GM19035 (cell line): ENCODE measurements around the gene VKORC1L1.
"Not testable (repeated sequence)": the region's sequence is repeated elsewhere in the genome, so short reads cannot be mapped to it uniquely, and the experiment has no call there.

Source experiments
- ATAC-seq: cut with Tn5 transposase; IDR thresholded peaks from one replicate; pipeline ENCODE4 v1.9.1; 2021; ENCODE audit not compliant: unreplicated experiment

Gene VKORC1L1

GRCh38 chr7:65872776-65873581 is at the start of gene VKORC1L1:
Gene VKORC1L1, plus strand, starts transcription at chr7:65873074. Its CDS starts 298 bp downstream, at chr7:65873372.
- ATAC-seq: peak; percentile 87

GRCh38 chr7:65827366-65827765 is 45.5 kb upstream of the VKORC1L1 start:
- ATAC-seq: no peak

GRCh38 chr7:65832281-65832680 is 40.6 kb upstream of the VKORC1L1 start:
- no peak for ATAC-seq

GRCh38 chr7:65836684-65837083 is 36.2 kb upstream of the VKORC1L1 start:
- ATAC-seq: not testable (repeated sequence)

GRCh38 chr7:65837541-65837956 is 35.3 kb upstream of the VKORC1L1 start:
- ATAC-seq: not testable (repeated sequence)

- no peak for ATAC-seq
Observed at GRCh38 chr7:65839846-65840245, 33.0 kb upstream of the VKORC1L1 start.

- no peak for ATAC-seq
Observed at GRCh38 chr7:65840446-65840845, 32.4 kb upstream of the VKORC1L1 start.

- ATAC-seq: not testable (repeated sequence)
Observed at GRCh38 chr7:65843616-65844015, 29.3 kb upstream of the VKORC1L1 start.

GRCh38 chr7:65846008-65846570 is 26.8 kb upstream of the VKORC1L1 start:
- no peak for ATAC-seq

GRCh38 chr7:65853426-65853825 is 19.4 kb upstream of the VKORC1L1 start:
- ATAC-seq: not testable (repeated sequence)

- ATAC-seq: not testable (repeated sequence)
Observed at GRCh38 chr7:65853892-65854291, 19.0 kb upstream of the VKORC1L1 start.

- ATAC-seq: not testable (repeated sequence)
Observed at GRCh38 chr7:65857321-65857894, 15.5 kb upstream of the VKORC1L1 start.

- not testable (repeated sequence) for ATAC-seq
Observed at GRCh38 chr7:65858660-65859059, 14.2 kb upstream of the VKORC1L1 start.

- ATAC-seq: not testable (repeated sequence)
Observed at GRCh38 chr7:65866244-65866643, 6.6 kb upstream of the VKORC1L1 start.

GRCh38 chr7:65867681-65868080 is 5.2 kb upstream of the VKORC1L1 start:
- ATAC-seq: not testable (repeated sequence)

- ATAC-seq: not testable (repeated sequence)
Observed at GRCh38 chr7:65869312-65869711, 3.6 kb upstream of the VKORC1L1 start.

GRCh38 chr7:65871451-65871850 is 1.4 kb upstream of the VKORC1L1 start:
- not testable (repeated sequence) for ATAC-seq

GRCh38 chr7:65873582-65874193 is 814 bp downstream of the VKORC1L1 start:
- peak; percentile 27 for ATAC-seq

GRCh38 chr7:65875715-65876114 is 2.8 kb downstream of the VKORC1L1 start:
- ATAC-seq: not testable (repeated sequence)

GRCh38 chr7:65879292-65880153 is 6.6 kb downstream of the VKORC1L1 start:
- not testable (repeated sequence) for ATAC-seq
